K562 (cell line): ENCODE data around the gene CNOT6.
"Not testable (repeated sequence)": the region's sequence is repeated elsewhere in the genome, so short reads cannot be mapped to it uniquely, and the experiment has no call there.

Source experiments
- ETS2 ChIP-seq: IDR thresholded peaks from 2 replicates; pipeline ENCODE4 v1.6.1; 2016; ENCODE audit warnings: borderline replicate concordance, missing genetic modification characterization, mild to moderate bottlenecking, moderate library complexity, missing compliant biosample characterization; ENCODE audit not compliant: poor library complexity, severe bottlenecking
- FOXJ2 ChIP-seq: fragments of 200-800 bp; sonication (Bioruptor generic); IDR thresholded peaks from 2 replicates; pipeline ENCODE4 v1.6.1; 2016; ENCODE audit warnings: missing genetic modification characterization, missing compliant biosample characterization
- MED1 ChIP-seq: sonication (generic); formaldehyde crosslinking; IDR thresholded peaks from 2 replicates; pipeline ENCODE4 v1.8.1; 2023; ENCODE audit warnings: missing genetic modification reagents, borderline replicate concordance
- NR2C1 ChIP-seq, 2 experiments: fragments of 450-650 bp; IDR thresholded peaks; 2 replicates each; pipeline ENCODE4 v1.6.1; 2017; ENCODE audit warnings: mild to moderate bottlenecking in 2 of 2, antibody characterized with exemption in 1 of 2, inconsistent platforms in 1 of 2, missing compliant biosample characterization in 1 of 2, missing genetic modification characterization in 1 of 2
- NR2C2 ChIP-seq, 2 experiments: fragments of 200-800 bp in 1 of 2; sonication (Bioruptor generic) in 1 of 2; sonication (generic) in 1 of 2; formaldehyde crosslinking in 1 of 2; IDR thresholded peaks; 2 replicates each; pipeline versions ENCODE4 v1.6.1 to v1.8.0; 2016 to 2022; ENCODE audit warnings: mild to moderate bottlenecking in 1 of 2, missing compliant biosample characterization in 1 of 2, missing genetic modification characterization in 1 of 2, missing genetic modification reagents in 1 of 2
- NR2F6 ChIP-seq: fragments of 450-650 bp; formaldehyde crosslinking; IDR thresholded peaks from 2 replicates; pipeline ENCODE4 v1.4.0; 2020; ENCODE audit warnings: mild to moderate bottlenecking
- PBX2 ChIP-seq, 2 experiments: IDR thresholded peaks in 1 of 2; conservative IDR thresholded peaks in 1 of 2; 2 replicates each; pipeline ENCODE4 v1.6.1; 2016; ENCODE audit warnings: low read depth in 2 of 2, mild to moderate bottlenecking in 1 of 2, missing compliant biosample characterization in 1 of 2, missing genetic modification characterization in 1 of 2, moderate library complexity in 1 of 2
- POLR2AphosphoS5 ChIP-seq: IDR thresholded peaks from 2 replicates; pipeline ENCODE4 v1.6.1; 2011; ENCODE audit warnings: mild to moderate bottlenecking, low read depth, low read length, moderate library complexity; ENCODE audit not compliant: control insufficient read depth, insufficient read depth
- SNAPC5 ChIP-seq: fragments of 250-450 bp; sonication (Bioruptor Pico); IDR thresholded peaks from 2 replicates; pipeline ENCODE4 v1.8.0; 2021; ENCODE audit warnings: moderate library complexity, mild to moderate bottlenecking, inconsistent platforms
- SP1 ChIP-seq: sonication (generic); formaldehyde crosslinking; IDR thresholded peaks from 2 replicates; pipeline ENCODE4 v1.8.1; 2022; ENCODE audit warnings: mild to moderate bottlenecking, missing genetic modification reagents
- TBP ChIP-seq: optimal IDR thresholded peaks from 2 replicates; pipeline ENCODE3; 2011; ENCODE audit warnings: low read depth, low read length, improper control_type of control experiment
- TOE1 ChIP-seq, 2 experiments: fragments of 450-650 bp in 1 of 2; sonication (generic) in 1 of 2; formaldehyde crosslinking in 1 of 2; IDR thresholded peaks; 2 replicates each; pipeline versions ENCODE4 v1.7.1 to v1.8.0; 2016 to 2022; ENCODE audit warnings: borderline replicate concordance in 2 of 2, mild to moderate bottlenecking in 2 of 2, antibody characterized with exemption in 1 of 2, inconsistent platforms in 1 of 2, low read depth in 1 of 2, missing genetic modification reagents in 1 of 2, moderate library complexity in 1 of 2
- TF ChIP-seq, protein P1 (sequence below), 3 experiments: IDR thresholded peaks in 2 of 3; conservative IDR thresholded peaks in 1 of 3; 2 replicates each; pipeline ENCODE4 v1.5.1; 2011 to 2012; ENCODE audit warnings: low read length in 3 of 3, mild to moderate bottlenecking in 3 of 3, control low read depth in 2 of 3, improper control_type of control experiment in 1 of 3, inconsistent platforms in 1 of 3, low read depth in 1 of 3, mixed read lengths in 1 of 3, moderate library complexity in 1 of 3; ENCODE audit not compliant: insufficient read depth in 2 of 3
- TF ChIP-seq, protein P2 (sequence below): sonication (generic); formaldehyde crosslinking; IDR thresholded peaks from 2 replicates; pipeline ENCODE4 v1.8.1; 2023; ENCODE audit warnings: mild to moderate bottlenecking, missing genetic modification reagents

GRCh38 chr5:180465052-180465451 is 29.1 kb upstream of the CNOT6 start:
- TF ChIP-seq SP1; TOE1 (IDR thresholded peaks at IDR 0.05; ENCODE audit: borderline replicate concordance); TOE1 (CRISPR knock-in tag; IDR thresholded peaks at IDR 0.05; ENCODE audit: borderline replicate concordance, low read depth); FOXJ2; TBP; NR2F6 (CRISPR knock-in tag); MED1 (CRISPR knock-in tag); ETS2; PBX2 (CRISPR knock-in tag; IDR thresholded peaks at IDR 0.05; ENCODE audit: low read depth); PBX2 (tag; conservative IDR thresholded peaks at IDR 0.05; ENCODE audit: low read depth); SNAPC5 (CRISPR knock-in tag); POLR2AphosphoS5; NR2C1 (IDR thresholded peaks at IDR 0.05); NR2C1 (tag; IDR thresholded peaks at IDR 0.05); NR2C2 (CRISPR knock-in tag; IDR thresholded peaks at IDR 0.05); NR2C2 (tag; IDR thresholded peaks at IDR 0.05): not testable (repeated sequence)
- TF ChIP-seq, protein P1, sequence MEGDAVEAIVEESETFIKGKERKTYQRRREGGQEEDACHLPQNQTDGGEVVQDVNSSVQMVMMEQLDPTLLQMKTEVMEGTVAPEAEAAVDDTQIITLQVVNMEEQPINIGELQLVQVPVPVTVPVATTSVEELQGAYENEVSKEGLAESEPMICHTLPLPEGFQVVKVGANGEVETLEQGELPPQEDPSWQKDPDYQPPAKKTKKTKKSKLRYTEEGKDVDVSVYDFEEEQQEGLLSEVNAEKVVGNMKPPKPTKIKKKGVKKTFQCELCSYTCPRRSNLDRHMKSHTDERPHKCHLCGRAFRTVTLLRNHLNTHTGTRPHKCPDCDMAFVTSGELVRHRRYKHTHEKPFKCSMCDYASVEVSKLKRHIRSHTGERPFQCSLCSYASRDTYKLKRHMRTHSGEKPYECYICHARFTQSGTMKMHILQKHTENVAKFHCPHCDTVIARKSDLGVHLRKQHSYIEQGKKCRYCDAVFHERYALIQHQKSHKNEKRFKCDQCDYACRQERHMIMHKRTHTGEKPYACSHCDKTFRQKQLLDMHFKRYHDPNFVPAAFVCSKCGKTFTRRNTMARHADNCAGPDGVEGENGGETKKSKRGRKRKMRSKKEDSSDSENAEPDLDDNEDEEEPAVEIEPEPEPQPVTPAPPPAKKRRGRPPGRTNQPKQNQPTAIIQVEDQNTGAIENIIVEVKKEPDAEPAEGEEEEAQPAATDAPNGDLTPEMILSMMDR (IDR thresholded peaks at IDR 0.05 in 2 of 3, conservative IDR thresholded peaks at IDR 0.05 in 1 of 3; ENCODE audit: insufficient read depth in 2 of 3, low read depth in 1 of 3, low read length in 3 of 3): not testable (repeated sequence)
- TF ChIP-seq, protein P2, sequence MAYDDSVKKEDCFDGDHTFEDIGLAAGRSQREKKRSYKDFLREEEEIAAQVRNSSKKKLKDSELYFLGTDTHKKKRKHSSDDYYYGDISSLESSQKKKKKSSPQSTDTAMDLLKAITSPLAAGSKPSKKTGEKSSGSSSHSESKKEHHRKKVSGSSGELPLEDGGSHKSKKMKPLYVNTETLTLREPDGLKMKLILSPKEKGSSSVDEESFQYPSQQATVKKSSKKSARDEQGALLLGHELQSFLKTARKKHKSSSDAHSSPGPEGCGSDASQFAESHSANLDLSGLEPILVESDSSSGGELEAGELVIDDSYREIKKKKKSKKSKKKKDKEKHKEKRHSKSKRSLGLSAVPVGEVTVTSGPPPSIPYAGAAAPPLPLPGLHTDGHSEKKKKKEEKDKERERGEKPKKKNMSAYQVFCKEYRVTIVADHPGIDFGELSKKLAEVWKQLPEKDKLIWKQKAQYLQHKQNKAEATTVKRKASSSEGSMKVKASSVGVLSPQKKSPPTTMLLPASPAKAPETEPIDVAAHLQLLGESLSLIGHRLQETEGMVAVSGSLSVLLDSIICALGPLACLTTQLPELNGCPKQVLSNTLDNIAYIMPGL (CRISPR knock-in tag): not testable (repeated sequence)
